ENCODE data around the gene TBC1D9B.

TBC1D9B gene

GRCh38 chr5:179860301-179860700 is 47.4 kb downstream of the TBC1D9B start:
- DNase-seq (ENCODE audit: low read depth), result no peak
- TF ChIP-seq CTCF (IDR thresholded peaks at IDR 0.05; ENCODE audit: low read length, missing control alignments), result no peak
- no peak overlapping the region for H3K4me3 ChIP-seq (replicated peaks; ENCODE audit: low read depth, low read length)

GRCh38 chr5:179858586-179859427 is 48.9 kb downstream of the TBC1D9B start, which contains the start of gene MRNIP:
TSS of gene MRNIP (minus strand) at chr5:179858817. CDS start at chr5:179858796, 21 bp downstream.
- TF ChIP-seq CTCF (IDR thresholded peaks at IDR 0.05; ENCODE audit: low read length, missing control alignments), result no peak
- peak within 1 kb of the TSS; percentile 92 for H3K4me3 ChIP-seq (replicated peaks; ENCODE audit: low read depth, low read length)
- DNase-seq (ENCODE audit: low read depth), result peak; percentile 95

GRCh38 chr5:179858241-179858585 is 49.5 kb downstream of the TBC1D9B start:
- no peak for TF ChIP-seq CTCF (IDR thresholded peaks at IDR 0.05; ENCODE audit: low read length, missing control alignments)
- H3K4me3 ChIP-seq (replicated peaks; ENCODE audit: low read depth, low read length), result peak overlapping the region; percentile 92
- DNase-seq (ENCODE audit: low read depth), result peak; percentile 14

GRCh38 chr5:179854356-179854755 is 53.3 kb downstream of the TBC1D9B start:
- no peak for TF ChIP-seq CTCF (IDR thresholded peaks at IDR 0.05; ENCODE audit: low read length, missing control alignments)
- DNase-seq (ENCODE audit: low read depth), result no peak
- no peak overlapping the region for H3K4me3 ChIP-seq (replicated peaks; ENCODE audit: low read depth, low read length)

GRCh38 chr5:179852993-179853547 is 54.6 kb downstream of the TBC1D9B start:
- no peak for DNase-seq (ENCODE audit: low read depth)
- no peak overlapping the region for H3K4me3 ChIP-seq (replicated peaks; ENCODE audit: low read depth, low read length)
- TF ChIP-seq CTCF (IDR thresholded peaks at IDR 0.05; ENCODE audit: low read length, missing control alignments), result no peak

DNA sequence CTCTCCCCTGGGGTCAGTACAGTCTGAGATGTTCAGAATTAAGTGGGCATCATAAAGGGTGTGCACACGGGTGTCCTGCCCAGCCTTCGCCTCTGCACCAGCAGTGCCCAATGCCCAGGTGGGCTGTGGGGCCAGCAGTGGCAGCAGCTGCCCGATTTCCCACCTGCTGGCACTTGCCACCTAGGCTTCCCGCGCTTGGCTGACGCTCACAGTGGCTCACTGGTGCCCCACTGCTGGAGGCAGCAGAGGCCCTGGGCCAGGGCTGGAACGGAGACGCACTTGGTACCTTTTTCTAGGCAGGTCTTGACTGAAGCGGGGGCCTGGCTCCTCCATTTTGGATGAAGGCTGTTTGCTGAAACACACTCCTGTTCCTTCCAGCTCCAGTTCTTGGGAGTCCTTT is 66.1 kb downstream of the TBC1D9B start:
- TF ChIP-seq CTCF (IDR thresholded peaks at IDR 0.05; ENCODE audit: low read length, missing control alignments), result no peak
- no peak for DNase-seq (ENCODE audit: low read depth)
- no peak overlapping the region for H3K4me3 ChIP-seq (replicated peaks; ENCODE audit: low read depth, low read length)
